ENCODE results near the gene EXOC1. TPM values are rescaled to one million over a fixed set of nuclear protein-coding genes. Genes with fewer than 3 reads are reported as not detected.

Gene EXOC1
- total and polyA plus RNA-seq, 2 experiments from 2014 or later: 13.4 to 22.2 TPM

- TF ChIP-seq REST (IDR thresholded peaks at IDR 0.05; ENCODE audit: unreplicated experiment): no peak
- TF ChIP-seq EZH2phosphoT487 (IDR thresholded peaks at IDR 0.05; ENCODE audit: unreplicated experiment): no peak
- TF ChIP-seq JUNB (IDR thresholded peaks at IDR 0.05; ENCODE audit: unreplicated experiment): no peak
- no peak for TF ChIP-seq NANOG (IDR thresholded peaks at IDR 0.05; ENCODE audit: borderline replicate concordance)
- TF ChIP-seq ETS1 (IDR thresholded peaks at IDR 0.05): no peak
- TF ChIP-seq EZH2 (IDR thresholded peaks at IDR 0.05; ENCODE audit: low read depth, unreplicated experiment): no peak
Measured at GRCh38 chr4:55892156-55892555, 38.7 kb downstream of the EXOC1 start (continued).

GRCh38 chr4:55896622-55897021, 43.2 kb downstream of the EXOC1 start:
- Histone ChIP-seq H3K4me2 (no peak overlapping the region), H3K4me1 (ENCODE audit: insufficient read depth) (no peaks in the 10 kb centered on the region), H3K27me3 (ENCODE audit: insufficient read depth) (no peaks in the 10 kb centered on the region), H4K20me1 (replicated peaks; ENCODE audit: insufficient read depth) (no peaks in the 10 kb centered on the region), H3K36me3 (ENCODE audit: insufficient read depth) (no peaks in the 10 kb centered on the region), H3K79me2 (replicated peaks; ENCODE audit: insufficient read depth) (no peaks in the 10 kb centered on the region), H3K27ac (ENCODE audit: low read depth) (no peak overlapping the region), H3K9me2 (ENCODE audit: insufficient read depth) (no peaks in the 10 kb centered on the region), H3K4me3 (no peak overlapping the region), H2AFZ (no peak overlapping the region), H3F3A (replicated peaks; ENCODE audit: low read depth) (no peaks in the 10 kb centered on the region)
- no peak for DNase-seq (ENCODE audit: low spot score)
- ATAC-seq: no peak
- Mint-ChIP-seq H3K9me3 (no peaks in the 10 kb centered on the region), H3K4me1 (peaks cover 5% of the 10 kb centered on the region; the same call in 2 of the 3 replicates), H3K4me3 (no peak overlapping the region), H3K27ac (no peak overlapping the region), H3K36me3 (ENCODE audit: low read depth) (peaks cover 11% of the 10 kb centered on the region; the same call in 2 of the 3 replicates), H3K27me3 (ENCODE audit: insufficient read depth, low read depth, poor library complexity) (no peaks in the 10 kb centered on the region)
- TF ChIP-seq CTCF (conservative IDR thresholded peaks at IDR 0.05; ENCODE audit: low read depth in 2 of 2) (no peak), ETS1 (IDR thresholded peaks at IDR 0.05) (no peak), EZH2phosphoT487 (IDR thresholded peaks at IDR 0.05; ENCODE audit: unreplicated experiment) (no peak), CREB1 (CRISPR knock-in tag; IDR thresholded peaks at IDR 0.05; ENCODE audit: low read depth) (no peak), REST (IDR thresholded peaks at IDR 0.05; ENCODE audit: unreplicated experiment) (no peak)
